RWPE1 (cell line): ENCODE measurements around the gene SP6.

Source experiments
- CTCF ChIA-PET: fragments of 350-600 bp; sonication (Branson Sonifier 250); formaldehyde crosslinking; extraction: SDS; loops from one replicate; lab custom pipeline; 2021; lab: Yijun Ruan, JAX
- POLR2A ChIA-PET: fragments of 400-600 bp; formaldehyde crosslinking; extraction: SDS; loops from one replicate; lab custom pipeline; 2020; ENCODE audit warnings: antibody characterized with exemption; ENCODE audit not compliant: low non-redundant PET; lab: Yijun Ruan, JAX
- DNase-seq: peaks from one replicate; pipeline ENCODE4 v3.0.0; 2012; ENCODE audit warnings: low spot score
- H3K27ac ChIP-seq: fragments of 450-650 bp; 2 replicates; pipeline ENCODE4 v1.5.1; 2017
- TF ChIP-seq, protein P1 (sequence below): fragments of 450-650 bp; conservative IDR thresholded peaks from 2 replicates; pipeline ENCODE4 v1.5.1; 2017; ENCODE audit warnings: low read depth, mild to moderate bottlenecking

The SP6 gene

GRCh38 chr17:47860386-47860785, 9.4 kb upstream of the SP6 start:
- CTCF ChIA-PET = interaction anchor here (1.0 kb wide), 1 partner anchor 19 kb away, joined by 3 read pairs; no protein-coding TSS in a partner anchor
- TF ChIP-seq, protein P1, sequence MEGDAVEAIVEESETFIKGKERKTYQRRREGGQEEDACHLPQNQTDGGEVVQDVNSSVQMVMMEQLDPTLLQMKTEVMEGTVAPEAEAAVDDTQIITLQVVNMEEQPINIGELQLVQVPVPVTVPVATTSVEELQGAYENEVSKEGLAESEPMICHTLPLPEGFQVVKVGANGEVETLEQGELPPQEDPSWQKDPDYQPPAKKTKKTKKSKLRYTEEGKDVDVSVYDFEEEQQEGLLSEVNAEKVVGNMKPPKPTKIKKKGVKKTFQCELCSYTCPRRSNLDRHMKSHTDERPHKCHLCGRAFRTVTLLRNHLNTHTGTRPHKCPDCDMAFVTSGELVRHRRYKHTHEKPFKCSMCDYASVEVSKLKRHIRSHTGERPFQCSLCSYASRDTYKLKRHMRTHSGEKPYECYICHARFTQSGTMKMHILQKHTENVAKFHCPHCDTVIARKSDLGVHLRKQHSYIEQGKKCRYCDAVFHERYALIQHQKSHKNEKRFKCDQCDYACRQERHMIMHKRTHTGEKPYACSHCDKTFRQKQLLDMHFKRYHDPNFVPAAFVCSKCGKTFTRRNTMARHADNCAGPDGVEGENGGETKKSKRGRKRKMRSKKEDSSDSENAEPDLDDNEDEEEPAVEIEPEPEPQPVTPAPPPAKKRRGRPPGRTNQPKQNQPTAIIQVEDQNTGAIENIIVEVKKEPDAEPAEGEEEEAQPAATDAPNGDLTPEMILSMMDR = no peak
- H3K27ac ChIP-seq = no peak overlapping the region
- POLR2A ChIA-PET = no interaction called here
- DNase-seq = no peak

- ChIA-PET CTCF (interaction anchor here (0.6 to 1.8 kb wide), 4 partner anchors 13 to 1745 kb away, joined by 3 to 6 read pairs (median 4); no protein-coding TSS in a partner anchor), POLR2A (no interaction called here)
- TF ChIP-seq, protein P1 = no peak
- DNase-seq = no peak
- no peak overlapping the region for H3K27ac ChIP-seq
Observed at GRCh38 chr17:47857551-47858455, 6.8 kb upstream of the SP6 start.

DNA sequence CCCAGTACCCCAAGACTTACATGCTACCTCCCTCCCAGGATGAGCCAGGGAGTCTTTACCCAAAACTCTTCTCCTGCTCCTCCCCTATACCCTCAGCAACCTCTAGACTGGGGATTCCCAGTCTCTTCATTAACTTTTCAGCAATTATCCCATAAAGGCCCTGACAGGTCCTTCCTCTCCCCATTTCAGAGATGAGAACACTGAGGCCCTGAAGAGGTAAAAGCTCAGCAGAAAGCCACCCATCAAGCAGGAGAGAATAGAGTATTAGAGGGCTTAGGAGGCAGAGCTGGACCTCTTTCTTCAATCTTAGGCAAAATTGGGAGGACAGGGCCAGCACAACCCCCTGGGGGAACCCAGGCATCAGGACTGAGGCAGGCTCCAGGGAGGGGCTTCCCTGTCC, 5.9 kb upstream of the SP6 start:
- CTCF ChIA-PET = interaction anchor here (0.5 kb wide), 1 partner anchor 15 kb away, joined by 6 read pairs; the partner anchor contains the start of gene SCRN2
- DNase-seq = no peak
- H3K27ac ChIP-seq = no peak overlapping the region
- TF ChIP-seq, protein P1 = no peak
- POLR2A ChIA-PET = no interaction called here

- CTCF ChIA-PET = interaction anchor here (1.1 kb wide), 1 partner anchor 12 kb away, joined by 5 read pairs; no protein-coding TSS in a partner anchor
- POLR2A ChIA-PET = no interaction called here
- H3K27ac ChIP-seq = no peak overlapping the region
- TF ChIP-seq, protein P1 = no peak
- no peak for DNase-seq
Observed at GRCh38 chr17:47855737-47856136, 4.8 kb upstream of the SP6 start.

- ChIA-PET POLR2A (no interaction called here), CTCF (interaction anchor here (1.0 kb wide), 1 partner anchor 36 kb away, joined by 5 read pairs; no protein-coding TSS in a partner anchor)
- no peak for DNase-seq
- no peak overlapping the region for H3K27ac ChIP-seq
- TF ChIP-seq, protein P1 = no peak
Observed at GRCh38 chr17:47853616-47854015, 2.7 kb upstream of the SP6 start.

DNA sequence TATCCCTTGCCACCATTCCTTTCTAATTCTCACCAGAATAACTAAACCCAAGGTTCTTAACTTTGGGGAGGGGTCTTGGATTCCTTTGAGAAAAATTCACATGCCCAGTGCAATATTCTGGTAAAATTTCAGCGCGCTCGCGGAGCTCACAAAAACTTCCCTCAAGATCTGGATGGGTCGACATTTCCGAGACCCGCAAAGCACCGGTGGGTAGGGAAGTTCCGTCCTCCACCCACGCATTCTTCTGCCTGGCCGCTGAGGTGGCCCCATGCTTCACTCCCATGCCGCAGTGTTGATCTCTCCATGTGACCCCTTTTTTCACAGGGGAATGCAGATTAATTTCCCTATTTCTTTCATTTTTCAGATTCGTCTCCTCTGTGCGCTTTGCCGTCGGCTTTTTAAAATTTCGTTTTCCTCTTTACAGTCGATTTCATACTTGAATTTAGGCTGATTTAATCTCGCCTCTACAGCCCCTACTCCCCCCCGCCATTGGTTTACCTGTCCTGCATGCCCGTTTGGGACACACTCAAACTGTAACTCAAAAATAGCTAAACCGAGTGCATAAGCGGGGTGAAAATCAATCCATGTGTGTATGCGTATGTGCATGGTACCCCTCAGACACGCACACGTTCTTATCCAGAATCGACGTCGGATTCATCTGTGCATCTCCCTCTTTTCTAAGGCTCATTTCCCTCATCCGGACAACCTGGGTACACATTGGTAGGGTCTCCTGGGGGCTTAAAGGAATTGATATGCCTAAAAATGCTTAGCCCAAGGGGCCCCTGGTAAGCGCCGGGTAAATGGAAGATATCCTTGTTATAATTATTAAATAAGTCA, 1.4 kb upstream of the SP6 start:
- CTCF ChIA-PET = interaction anchor here (0.6 to 4.9 kb wide), 4 partner anchors 11 to 118 kb away, joined by 3 to 38 read pairs (median 10); partner anchors contain the start of gene SCRN2

More for the DNA sequence above, 1.4 kb upstream of the SP6 start:
- H3K27ac ChIP-seq = no peak overlapping the region
- POLR2A ChIA-PET = interaction anchor here (0.8 kb wide), 1 partner anchor 43 kb away, joined by 4 read pairs; the partner anchor contains the start of gene SP2
- TF ChIP-seq, protein P1 = no peak
- no peak for DNase-seq
